ENCODE measurements around the gene PDE4D. TPM values are rescaled to one million over a fixed set of nuclear protein-coding genes. Genes with fewer than 3 reads are reported as not detected.

The PDE4D gene
- total RNA-seq, 1 experiment from 2014 or later, result 2.1 TPM

- Histone ChIP-seq H3K23me2 (ENCODE audit: insufficient read length, low read depth, low read length, poor library complexity, severe bottlenecking) (no peaks in the 10 kb centered on the region), H3K4me2 (ENCODE audit: insufficient read depth, insufficient read length, low read length) (no peak overlapping the region), H3K27me3 (ENCODE audit: insufficient read depth, low read length) (no peaks in the 10 kb centered on the region), H3K79me2 (ENCODE audit: insufficient read depth, low read length) (no peaks in the 10 kb centered on the region), H4K8ac (replicated peaks; ENCODE audit: insufficient read length, low read depth, low read length) (no peak overlapping the region), H3K9me3 (ENCODE audit: control insufficient read depth, low read depth, low read length) (no peaks in the 10 kb centered on the region), H2AFZ (ENCODE audit: low read length) (no peak overlapping the region), H2BK120ac (ENCODE audit: low read depth, low read length, poor library complexity, severe bottlenecking) (no peak overlapping the region), H4K5ac (ENCODE audit: insufficient read length, low read depth, low read length) (no peak overlapping the region), H3K79me1 (ENCODE audit: insufficient read depth, low read depth, low read length, poor library complexity, severe bottlenecking) (no peaks in the 10 kb centered on the region), H3K14ac (ENCODE audit: insufficient read depth, low read length) (no peak overlapping the region), H4K91ac (ENCODE audit: insufficient read length, low read depth, low read length) (no peak overlapping the region), H2BK15ac (ENCODE audit: low read depth, low read length) (no peak overlapping the region), H2AK5ac (ENCODE audit: insufficient read length, low read length) (no peak overlapping the region), H2BK5ac (ENCODE audit: insufficient read length, low read length) (no peak overlapping the region), H3K27ac (ENCODE audit: insufficient read length, low read depth, low read length) (no peak overlapping the region), H3K56ac (ENCODE audit: insufficient read length, low read depth, low read length) (no peak overlapping the region), H4K20me1 (ENCODE audit: control insufficient read depth, insufficient read depth, insufficient read length) (no peaks in the 10 kb centered on the region), H3K4ac (ENCODE audit: low read depth, low read length) (no peak overlapping the region), H3K9ac (ENCODE audit: extremely low read depth, insufficient read length, low read length) (no peak overlapping the region), H3K18ac (ENCODE audit: insufficient read length, low read depth, low read length) (no peak overlapping the region), H2BK20ac (ENCODE audit: low read depth, low read length, poor library complexity, severe bottlenecking) (no peak overlapping the region), H3T11ph (ENCODE audit: low read length) (no peak overlapping the region), H3K4me1 (ENCODE audit: insufficient read depth, low read length) (no peaks in the 10 kb centered on the region), H2BK12ac (ENCODE audit: insufficient read length, low read depth, low read length) (no peak overlapping the region), H3K23ac (ENCODE audit: insufficient read length, low read depth, low read length) (no peak overlapping the region)
- no peak for TF ChIP-seq CTCF (conservative IDR thresholded peaks at IDR 0.05)
- no peaks in the 10 kb centered on the region for H3K27me3 Mint-ChIP-seq (ENCODE audit: low read depth)
- peaks cover 0 to 1% of the 10 kb centered on the region in 2 experiments; a peak in 1 of 5 replicates for H3K9me3 Mint-ChIP-seq
- 0 out of 7 replicates have a peak overlapping the region, but pooled peaks of 1 of the 3 experiments have one; percentile 24 for H3K27ac Mint-ChIP-seq
- no peak overlapping the region for H3K4me3 Mint-ChIP-seq
- no peak for DNase-seq
- H3K36me3 Mint-ChIP-seq (ENCODE audit: insufficient read depth in 1 of 3, low read depth in 3 of 3), result peaks cover 0 to 4% (median 0%) of the 10 kb centered on the region in 3 experiments; a peak in 3 of 7 replicates
- H3K4me1 Mint-ChIP-seq, result peaks cover 8 to 16% of the 10 kb centered on the region in 2 experiments
- WGBS (ENCODE audit: extremely low coverage, insufficient read length, low lambda C conversion rate), result no CpG with 5 or more reads among the region's 6 CpGs
Measured at GRCh38 chr5:59421986-59422941, 471.3 kb downstream of the PDE4D start.
